GM18861 (cell line): Measurements from ENCODE around the gene ADAM10.

Source experiments
- ATAC-seq: cut with Tn5 transposase; IDR thresholded peaks from one replicate; pipeline ENCODE4 v1.9.1; 2021; ENCODE audit not compliant: unreplicated experiment

ADAM10 gene

GRCh38 chr15:58684036-58684710 lies 65.3 kb downstream of the ADAM10 start:
- ATAC-seq, result no peak

GRCh38 chr15:58682234-58682633 lies 67.3 kb downstream of the ADAM10 start:
- no peak for ATAC-seq

- no peak for ATAC-seq
Measured at GRCh38 chr15:58678683-58679082, 70.8 kb downstream of the ADAM10 start.

- no peak for ATAC-seq
Measured at GRCh38 chr15:58677426-58677825, 72.1 kb downstream of the ADAM10 start.

GRCh38 chr15:58676766-58677165 lies 72.7 kb downstream of the ADAM10 start:
- ATAC-seq, result no peak

- no peak for ATAC-seq
Measured at GRCh38 chr15:58671186-58671585, 78.3 kb downstream of the ADAM10 start.

GRCh38 chr15:58669108-58669507 lies 80.4 kb downstream of the ADAM10 start:
- ATAC-seq, result no peak

- no peak for ATAC-seq
Measured at GRCh38 chr15:58666957-58667356, 82.5 kb downstream of the ADAM10 start.

- no peak for ATAC-seq
Measured at GRCh38 chr15:58665672-58666071, 83.8 kb downstream of the ADAM10 start.

- ATAC-seq, result no peak
Measured at GRCh38 chr15:58650102-58650501, 99.4 kb downstream of the ADAM10 start.

- ATAC-seq, result no peak
Measured at GRCh38 chr15:58649175-58649574, 100.3 kb downstream of the ADAM10 start.

- no peak for ATAC-seq
Measured at GRCh38 chr15:58643996-58644395, 105.5 kb downstream of the ADAM10 start.

GRCh38 chr15:58641660-58642059 lies 107.8 kb downstream of the ADAM10 start:
- ATAC-seq, result no peak

GRCh38 chr15:58639992-58640391 lies 109.5 kb downstream of the ADAM10 start:
- no peak for ATAC-seq

- no peak for ATAC-seq
Measured at GRCh38 chr15:58639002-58639756, 110.3 kb downstream of the ADAM10 start.

GRCh38 chr15:58632789-58633188 lies 116.7 kb downstream of the ADAM10 start:
- ATAC-seq, result no peak

- ATAC-seq, result no peak
Measured at GRCh38 chr15:58631319-58631718, 118.2 kb downstream of the ADAM10 start.

- ATAC-seq, result no peak
Measured at GRCh38 chr15:58629625-58630024, 119.9 kb downstream of the ADAM10 start.

GRCh38 chr15:58628206-58628947 lies 121.1 kb downstream of the ADAM10 start:
- ATAC-seq, result no peak

- no peak for ATAC-seq
Measured at GRCh38 chr15:58627701-58628100, 121.8 kb downstream of the ADAM10 start.

GRCh38 chr15:58627046-58627445 lies 122.5 kb downstream of the ADAM10 start:
- no peak for ATAC-seq

GRCh38 chr15:58626378-58626777 lies 123.1 kb downstream of the ADAM10 start:
- no peak for ATAC-seq
